ENCODE data around the gene ZNF532.

Gene ZNF532

GRCh38 chr18:58953627-58954026, 89.0 kb downstream of the ZNF532 start:
- DNase-seq (ENCODE audit: low read depth, low spot score) = no peak
- Histone ChIP-seq H3K4me3 (ENCODE audit: low read length) (no peak overlapping the region), H3K27ac (ENCODE audit: low read length) (no peak overlapping the region), H3K27me3 (ENCODE audit: control insufficient read depth, insufficient read depth, low read length) (no peaks in the 10 kb centered on the region; the same call in 1 of the 2 replicates), H3K36me3 (ENCODE audit: control insufficient read depth, insufficient read depth, low read length) (peaks cover 17% of the 10 kb centered on the region; the same call in 1 of the 2 replicates), H3K9me3 (ENCODE audit: control insufficient read depth, insufficient read depth, low read length) (no peaks in the 10 kb centered on the region), H3K4me1 (ENCODE audit: control insufficient read depth, insufficient read depth, low read length) (no peaks in the 10 kb centered on the region)
- WGBS (ENCODE audit: insufficient coverage, insufficient read length) = no CpG with 5 or more reads among the region's 3 CpGs

GRCh38 chr18:58955001-58955400, 90.3 kb downstream of the ZNF532 start:
- H3K4me3 ChIP-seq (ENCODE audit: low read length) = no peak overlapping the region
- DNase-seq (ENCODE audit: low read depth, low spot score) = no peak
- no peaks in the 10 kb centered on the region for H3K4me1 ChIP-seq (ENCODE audit: control insufficient read depth, insufficient read depth, low read length)
- peaks cover 17% of the 10 kb centered on the region; the same call in 1 of the 2 replicates for H3K36me3 ChIP-seq (ENCODE audit: control insufficient read depth, insufficient read depth, low read length)
- WGBS (ENCODE audit: insufficient coverage, insufficient read length) = no CpG with 5 or more reads among the region's 6 CpGs
- no peaks in the 10 kb centered on the region; the same call in 1 of the 2 replicates for H3K27me3 ChIP-seq (ENCODE audit: control insufficient read depth, insufficient read depth, low read length)
- no peak overlapping the region for H3K27ac ChIP-seq (ENCODE audit: low read length)
- H3K9me3 ChIP-seq (ENCODE audit: control insufficient read depth, insufficient read depth, low read length) = no peaks in the 10 kb centered on the region

DNA sequence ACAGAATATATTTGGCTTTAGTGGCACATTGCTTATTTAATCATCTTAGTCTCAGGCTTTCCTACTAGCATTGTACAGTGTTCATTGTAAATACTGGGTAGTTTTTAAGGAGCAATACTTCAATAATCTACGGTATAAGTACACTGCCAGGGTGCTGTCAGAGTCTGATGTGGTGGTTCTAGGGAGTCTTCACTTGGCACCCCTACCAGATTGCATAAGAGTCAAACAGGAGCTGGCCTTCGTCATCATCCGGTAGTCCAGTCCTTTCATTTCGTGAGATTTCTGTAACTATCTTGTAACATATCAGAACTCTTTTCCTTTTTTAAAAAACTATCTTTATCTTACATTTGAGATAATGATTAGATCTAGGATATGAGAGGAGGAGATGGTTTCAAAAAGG, 91.1 kb downstream of the ZNF532 start:
- H3K27me3 ChIP-seq (ENCODE audit: control insufficient read depth, insufficient read depth, low read length) = no peaks in the 10 kb centered on the region; the same call in 1 of the 2 replicates
- H3K9me3 ChIP-seq (ENCODE audit: control insufficient read depth, insufficient read depth, low read length) = no peaks in the 10 kb centered on the region
- H3K36me3 ChIP-seq (ENCODE audit: control insufficient read depth, insufficient read depth, low read length) = peaks cover 20% of the 10 kb centered on the region; the same call in 1 of the 2 replicates
- H3K4me3 ChIP-seq (ENCODE audit: low read length) = no peak overlapping the region
- DNase-seq (ENCODE audit: low read depth, low spot score) = no peak
- no peak overlapping the region for H3K27ac ChIP-seq (ENCODE audit: low read length)
- H3K4me1 ChIP-seq (ENCODE audit: control insufficient read depth, insufficient read depth, low read length) = no peaks in the 10 kb centered on the region
- 100% methylated on average over 1 of the region's 4 CpGs for WGBS (ENCODE audit: insufficient coverage, insufficient read length)

- no peak for DNase-seq (ENCODE audit: low read depth, low spot score)
- no peaks in the 10 kb centered on the region for H3K9me3 ChIP-seq (ENCODE audit: control insufficient read depth, insufficient read depth, low read length)
- H3K36me3 ChIP-seq (ENCODE audit: control insufficient read depth, insufficient read depth, low read length) = peaks cover 26% of the 10 kb centered on the region; the same call in 1 of the 2 replicates
- no CpG with 5 or more reads among the region's 3 CpGs for WGBS (ENCODE audit: insufficient coverage, insufficient read length)
- H3K27me3 ChIP-seq (ENCODE audit: control insufficient read depth, insufficient read depth, low read length) = no peaks in the 10 kb centered on the region; the same call in 1 of the 2 replicates
- H3K4me3 ChIP-seq (ENCODE audit: low read length) = no peak overlapping the region
- no peak overlapping the region for H3K27ac ChIP-seq (ENCODE audit: low read length)
- no peaks in the 10 kb centered on the region for H3K4me1 ChIP-seq (ENCODE audit: control insufficient read depth, insufficient read depth, low read length)
These were observed 94.0 kb downstream of the ZNF532 start for GRCh38 chr18:58958628-58959027.

- Histone ChIP-seq H3K27ac (ENCODE audit: low read length) (no peak overlapping the region), H3K9me3 (ENCODE audit: control insufficient read depth, insufficient read depth, low read length) (no peaks in the 10 kb centered on the region), H3K27me3 (ENCODE audit: control insufficient read depth, insufficient read depth, low read length) (no peaks in the 10 kb centered on the region), H3K4me1 (ENCODE audit: control insufficient read depth, insufficient read depth, low read length) (no peaks in the 10 kb centered on the region), H3K4me3 (ENCODE audit: low read length) (no peak overlapping the region), H3K36me3 (ENCODE audit: control insufficient read depth, insufficient read depth, low read length) (peaks cover 17% of the 10 kb centered on the region; the same call in 1 of the 2 replicates)
- no peak for DNase-seq (ENCODE audit: low read depth, low spot score)
- WGBS (ENCODE audit: insufficient coverage, insufficient read length) = no CpG with 5 or more reads among the region's 1 CpG
These were observed 95.8 kb downstream of the ZNF532 start for GRCh38 chr18:58960508-58960907.

DNA sequence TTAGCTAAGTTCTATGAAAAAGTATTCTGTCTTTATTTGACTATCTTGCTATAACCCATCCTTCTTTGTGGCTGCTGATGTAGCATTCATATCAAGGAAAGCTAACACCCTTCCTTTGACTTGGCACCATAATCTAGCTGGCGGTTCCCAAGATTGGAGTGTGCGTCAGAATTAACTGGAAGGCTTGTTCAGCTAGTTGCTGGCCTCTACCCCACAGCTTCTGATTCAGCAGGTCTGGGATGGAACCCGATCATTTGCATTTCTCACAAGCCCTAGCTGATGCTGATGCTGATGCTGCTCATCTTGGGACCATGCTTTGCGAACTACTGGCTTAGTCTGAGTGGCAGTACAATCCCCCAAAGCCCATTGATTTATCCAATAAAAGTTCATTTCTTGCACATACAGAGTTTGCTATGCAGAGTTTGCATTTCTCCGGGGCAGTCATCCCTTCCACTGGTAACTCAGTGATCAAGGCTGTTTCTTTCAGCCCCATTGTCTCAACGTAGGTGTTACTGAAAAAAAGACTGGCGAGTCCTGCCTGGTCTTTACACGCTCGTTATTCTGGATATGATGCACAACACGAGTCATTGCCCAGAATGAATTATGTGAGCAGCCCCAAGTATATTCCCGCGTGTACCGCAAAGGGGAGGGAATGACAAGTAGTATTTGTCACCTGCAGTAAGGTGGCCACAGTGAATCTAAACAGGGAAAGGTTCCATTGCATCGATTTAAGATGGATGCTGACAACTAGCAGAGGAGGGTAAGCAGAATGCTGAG, 96.5 kb downstream of the ZNF532 start:
- no peak overlapping the region for H3K4me3 ChIP-seq (ENCODE audit: low read length)
- no peaks in the 10 kb centered on the region for H3K4me1 ChIP-seq (ENCODE audit: control insufficient read depth, insufficient read depth, low read length)
- H3K9me3 ChIP-seq (ENCODE audit: control insufficient read depth, insufficient read depth, low read length) = no peaks in the 10 kb centered on the region
- H3K36me3 ChIP-seq (ENCODE audit: control insufficient read depth, insufficient read depth, low read length) = peaks cover 13% of the 10 kb centered on the region; the same call in 1 of the 2 replicates
- H3K27me3 ChIP-seq (ENCODE audit: control insufficient read depth, insufficient read depth, low read length) = no peaks in the 10 kb centered on the region
- DNase-seq (ENCODE audit: low read depth, low spot score) = no peak
- no CpG with 5 or more reads among the region's 14 CpGs for WGBS (ENCODE audit: insufficient coverage, insufficient read length)
- no peak overlapping the region for H3K27ac ChIP-seq (ENCODE audit: low read length)

- Histone ChIP-seq H3K27me3 (ENCODE audit: control insufficient read depth, insufficient read depth, low read length) (no peaks in the 10 kb centered on the region), H3K9me3 (ENCODE audit: control insufficient read depth, insufficient read depth, low read length) (no peaks in the 10 kb centered on the region), H3K4me3 (ENCODE audit: low read length) (no peak overlapping the region), H3K27ac (ENCODE audit: low read length) (no peak overlapping the region), H3K36me3 (ENCODE audit: control insufficient read depth, insufficient read depth, low read length) (peaks cover 10% of the 10 kb centered on the region; the same call in 1 of the 2 replicates), H3K4me1 (ENCODE audit: control insufficient read depth, insufficient read depth, low read length) (no peaks in the 10 kb centered on the region)
- no CpG with 5 or more reads among the region's 8 CpGs for WGBS (ENCODE audit: insufficient coverage, insufficient read length)
- no peak for DNase-seq (ENCODE audit: low read depth, low spot score)
These were observed 97.7 kb downstream of the ZNF532 start for GRCh38 chr18:58962336-58962735.

DNA sequence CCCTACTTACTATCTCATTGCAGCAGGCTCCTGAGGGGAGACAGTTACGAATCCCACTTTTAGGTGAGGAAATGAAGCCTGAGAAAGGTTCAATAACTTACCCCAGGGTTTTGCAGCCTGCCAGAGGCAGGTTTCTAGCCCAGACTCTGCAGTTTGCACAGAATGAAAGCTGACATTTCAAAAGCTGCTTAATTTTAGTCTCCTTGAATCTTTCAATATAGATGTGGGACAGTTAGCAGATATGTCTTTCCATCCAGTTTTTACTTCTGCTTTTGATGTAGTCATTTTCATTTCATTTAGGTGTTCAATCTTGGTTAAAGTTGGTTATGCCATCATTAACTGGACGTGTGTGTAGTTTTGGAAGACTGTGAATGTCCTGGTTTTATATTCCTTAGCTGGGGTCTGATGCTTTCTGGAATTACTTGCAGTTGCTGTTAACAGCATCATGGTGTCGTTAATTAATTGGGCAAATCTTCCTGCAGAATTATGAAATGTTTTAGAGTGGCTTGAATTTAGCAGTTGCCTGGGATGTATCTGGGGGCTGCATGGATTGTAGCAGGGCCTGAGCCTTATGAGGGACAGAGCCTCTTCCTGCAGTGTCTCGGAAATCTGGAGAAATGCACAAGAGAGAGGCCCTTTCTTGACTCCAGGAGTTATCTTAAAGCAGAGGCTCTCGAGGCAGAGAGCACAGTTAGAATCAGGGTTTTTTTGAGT, 100.8 kb downstream of the ZNF532 start:
- DNase-seq (ENCODE audit: low read depth, low spot score) = no peak
- H3K27me3 ChIP-seq (ENCODE audit: control insufficient read depth, insufficient read depth, low read length) = no peaks in the 10 kb centered on the region
- peaks cover 11% of the 10 kb centered on the region; the same call in 1 of the 2 replicates for H3K36me3 ChIP-seq (ENCODE audit: control insufficient read depth, insufficient read depth, low read length)
- no peaks in the 10 kb centered on the region for H3K4me1 ChIP-seq (ENCODE audit: control insufficient read depth, insufficient read depth, low read length)
- WGBS (ENCODE audit: insufficient coverage, insufficient read length) = no CpG with 5 or more reads among the region's 5 CpGs
- no peak overlapping the region for H3K27ac ChIP-seq (ENCODE audit: low read length)
- H3K4me3 ChIP-seq (ENCODE audit: low read length) = no peak overlapping the region
- H3K9me3 ChIP-seq (ENCODE audit: control insufficient read depth, insufficient read depth, low read length) = no peaks in the 10 kb centered on the region

DNA sequence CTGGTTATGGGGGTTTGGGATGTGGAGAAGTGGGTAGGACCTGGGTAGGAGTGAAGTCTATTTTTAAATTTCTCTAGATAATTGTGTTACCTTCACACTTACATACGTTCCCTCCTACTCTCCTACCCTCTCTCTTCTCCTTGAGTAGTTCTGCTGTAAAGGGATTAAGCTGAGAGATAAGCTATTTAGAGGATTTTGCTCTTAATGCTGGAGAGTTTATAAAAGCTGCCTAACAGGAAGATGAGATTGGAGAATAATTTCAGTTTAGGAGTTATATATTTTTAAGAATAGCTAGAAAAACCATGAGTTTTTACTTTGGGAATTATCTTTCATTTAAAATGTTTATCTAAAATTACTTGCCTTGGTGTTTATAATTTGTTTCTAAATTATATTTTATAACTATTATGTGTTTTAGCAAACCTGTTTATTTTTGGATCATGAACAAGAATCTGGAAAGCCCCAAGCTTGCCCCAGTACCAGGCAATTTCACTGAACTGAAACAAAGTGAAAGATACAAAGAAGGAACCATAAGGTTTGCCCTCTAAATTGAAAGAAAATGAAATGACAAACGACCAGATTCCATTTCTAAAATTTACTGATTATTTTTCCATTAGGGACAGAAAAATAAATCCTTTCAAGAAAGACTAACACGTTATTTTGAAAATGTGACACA, 101.5 kb downstream of the ZNF532 start:
- 0 out of 2 replicates have a peak, but pooled peaks cover 1% of the 10 kb centered on the region for H3K4me1 ChIP-seq (ENCODE audit: control insufficient read depth, insufficient read depth, low read length)
- H3K4me3 ChIP-seq (ENCODE audit: low read length) = no peak overlapping the region
- DNase-seq (ENCODE audit: low read depth, low spot score) = no peak
- H3K27me3 ChIP-seq (ENCODE audit: control insufficient read depth, insufficient read depth, low read length) = no peaks in the 10 kb centered on the region
- WGBS (ENCODE audit: insufficient coverage, insufficient read length) = no CpG with 5 or more reads among the region's 3 CpGs
- no peak overlapping the region for H3K27ac ChIP-seq (ENCODE audit: low read length)
- H3K36me3 ChIP-seq (ENCODE audit: control insufficient read depth, insufficient read depth, low read length) = peaks cover 8% of the 10 kb centered on the region; the same call in 1 of the 2 replicates
- H3K9me3 ChIP-seq (ENCODE audit: control insufficient read depth, insufficient read depth, low read length) = no peaks in the 10 kb centered on the region

GRCh38 chr18:58966704-58967103, 102.0 kb downstream of the ZNF532 start:
- DNase-seq (ENCODE audit: low read depth, low spot score) = no peak
- Histone ChIP-seq H3K27ac (ENCODE audit: low read length) (no peak overlapping the region), H3K36me3 (ENCODE audit: control insufficient read depth, insufficient read depth, low read length) (peaks cover 7% of the 10 kb centered on the region; the same call in 1 of the 2 replicates), H3K9me3 (ENCODE audit: control insufficient read depth, insufficient read depth, low read length) (no peaks in the 10 kb centered on the region), H3K27me3 (ENCODE audit: control insufficient read depth, insufficient read depth, low read length) (no peaks in the 10 kb centered on the region), H3K4me1 (ENCODE audit: control insufficient read depth, insufficient read depth, low read length) (0 out of 2 replicates have a peak, but pooled peaks cover 1% of the 10 kb centered on the region), H3K4me3 (ENCODE audit: low read length) (no peak overlapping the region)
- WGBS (ENCODE audit: insufficient coverage, insufficient read length) = no CpG with 5 or more reads among the region's 3 CpGs
